ENCODE data around the gene ZNF334.

GRCh38 chr20:46558511-46558959, 45.2 kb upstream of the ZNF334 start:
- no peak for TF ChIP-seq CTCF (IDR thresholded peaks at IDR 0.05)
- no peak for TF ChIP-seq POLR2A (IDR thresholded peaks at IDR 0.05)
